HK-2 (cell line): Measurements from ENCODE around the gene BUB1B.

Experiments used
- DNase-seq: peaks from one replicate; pipeline ENCODE4 v3.0.0-alpha.2; 2018; ENCODE audit not compliant: unreplicated experiment

The BUB1B gene

DNA sequence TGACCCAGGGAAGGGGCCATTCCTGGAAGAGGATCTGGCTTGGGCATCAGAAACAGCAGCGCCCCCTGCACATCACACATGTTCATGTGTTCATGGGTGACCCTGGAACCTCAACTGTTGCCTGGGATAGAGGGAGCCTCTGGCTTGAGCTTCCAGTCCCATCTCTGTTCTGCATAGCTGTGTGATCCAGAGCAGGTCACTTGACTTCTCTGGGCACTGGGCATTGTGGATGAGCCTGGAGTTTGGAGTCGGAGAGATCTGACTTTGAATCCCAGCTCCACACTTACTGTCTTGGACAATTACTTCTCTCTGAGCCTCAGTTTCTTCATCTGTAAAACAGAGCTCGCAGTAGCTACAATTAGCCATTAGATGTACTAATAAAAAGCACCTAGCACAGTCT, 93.6 kb downstream of the BUB1B start:
- no peak for DNase-seq

DNA sequence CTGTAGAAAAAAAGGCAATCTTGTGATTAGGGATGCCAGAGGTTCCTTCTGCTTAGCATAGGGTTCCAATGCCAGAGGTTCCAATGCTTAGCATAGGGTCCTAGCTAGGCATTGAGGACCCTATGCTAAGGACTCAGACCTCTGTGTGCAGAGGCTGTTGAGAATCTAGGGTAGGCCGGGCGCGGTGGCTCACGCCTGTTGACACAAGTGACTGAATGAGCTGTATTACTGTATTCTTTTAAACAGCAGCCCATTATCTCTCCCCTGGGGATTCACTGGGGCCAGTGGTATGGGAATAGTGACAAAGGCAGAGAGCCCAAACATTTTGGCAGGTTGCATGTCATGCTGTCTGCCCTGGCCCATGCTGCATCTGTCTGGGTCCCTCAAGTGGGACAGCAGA, 94.2 kb downstream of the BUB1B start:
- no peak for DNase-seq

DNA sequence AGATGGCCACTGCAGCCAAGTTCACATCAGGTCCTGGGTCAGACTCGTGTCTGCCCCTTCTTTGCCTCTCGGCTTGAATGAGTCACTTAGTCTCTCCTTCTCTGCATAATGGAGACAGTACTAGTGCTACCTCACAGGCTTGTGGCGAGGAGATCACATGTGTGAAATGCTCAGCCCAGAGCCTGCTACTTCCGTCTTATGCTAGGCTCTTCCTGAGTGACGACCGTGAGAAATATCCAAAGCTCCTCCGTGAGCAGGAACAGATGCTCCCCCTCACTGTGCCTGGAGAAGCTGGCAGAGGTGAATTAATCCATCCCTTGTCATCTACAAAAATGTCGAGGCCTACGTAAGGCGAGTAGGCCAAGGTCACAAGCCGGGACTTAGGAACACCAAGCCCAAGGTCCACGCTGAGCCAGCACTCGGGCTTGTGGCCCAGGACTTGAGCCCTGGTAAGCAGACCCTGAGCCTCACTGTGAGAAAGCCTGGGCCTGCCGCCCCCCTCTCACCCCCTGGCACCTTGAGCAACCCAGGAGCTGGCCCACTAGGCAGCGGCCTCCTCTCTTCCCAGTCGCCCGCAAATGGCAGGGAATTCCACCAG, 95.9 kb downstream of the BUB1B start:
- DNase-seq = no peak

DNA sequence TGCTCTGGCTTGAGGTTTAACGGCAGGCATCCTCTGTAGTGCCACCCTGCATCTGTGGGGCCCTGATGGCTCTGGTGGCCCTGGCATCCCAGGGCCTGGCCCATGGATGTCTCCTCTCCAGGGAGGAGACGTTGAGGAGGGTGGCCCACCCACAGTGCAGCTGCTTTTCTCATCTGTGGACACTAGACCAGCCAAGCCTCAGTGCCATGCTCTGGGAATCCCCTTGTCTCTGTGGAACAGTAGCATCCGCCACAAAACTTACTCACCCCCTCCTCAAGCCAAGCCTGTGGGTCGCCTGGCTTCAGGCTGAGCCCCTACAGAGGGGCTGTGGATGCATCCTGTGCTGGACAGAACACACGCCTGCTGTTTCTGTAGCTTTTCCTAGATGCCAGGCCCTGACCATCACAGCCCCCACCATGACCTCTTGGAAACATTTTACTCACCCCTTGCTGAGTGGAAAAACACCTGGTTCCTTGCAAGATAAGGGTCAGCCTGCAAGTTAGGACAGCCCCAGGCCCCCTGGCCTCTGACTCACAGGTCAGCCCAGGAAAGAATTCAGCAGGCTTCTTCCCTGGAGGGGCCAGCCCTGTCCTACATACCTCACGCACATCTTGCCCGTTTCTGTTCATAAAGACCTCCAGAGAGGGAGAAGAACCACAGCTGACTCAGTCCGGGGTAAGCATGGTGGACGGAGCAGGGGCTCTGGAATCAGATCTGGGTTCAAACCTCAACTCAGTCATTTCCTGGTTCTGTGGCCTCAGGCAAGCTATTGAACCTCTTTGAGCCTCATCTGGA, 97.0 kb downstream of the BUB1B start:
- DNase-seq = no peak

DNA sequence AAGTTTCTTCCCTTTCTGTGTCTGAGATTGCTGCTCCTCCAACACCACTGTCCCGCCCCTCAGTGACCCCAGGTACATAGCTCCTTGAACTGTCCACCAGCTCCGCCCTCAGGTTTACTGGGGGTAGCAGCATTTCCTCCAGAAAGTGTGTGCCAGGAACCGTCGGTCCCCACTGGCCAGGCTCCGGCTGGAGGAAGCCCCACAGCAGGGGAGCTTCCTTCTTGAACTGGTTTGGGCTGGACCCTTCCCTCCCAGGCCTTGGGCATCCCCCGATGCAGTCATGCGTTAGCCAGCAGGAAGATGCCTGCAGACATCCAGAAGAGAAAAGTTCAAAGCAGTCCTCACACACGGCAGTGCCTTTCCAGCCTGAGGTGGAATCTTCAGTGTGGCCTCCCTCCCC, 97.7 kb downstream of the BUB1B start:
- no peak for DNase-seq

DNA sequence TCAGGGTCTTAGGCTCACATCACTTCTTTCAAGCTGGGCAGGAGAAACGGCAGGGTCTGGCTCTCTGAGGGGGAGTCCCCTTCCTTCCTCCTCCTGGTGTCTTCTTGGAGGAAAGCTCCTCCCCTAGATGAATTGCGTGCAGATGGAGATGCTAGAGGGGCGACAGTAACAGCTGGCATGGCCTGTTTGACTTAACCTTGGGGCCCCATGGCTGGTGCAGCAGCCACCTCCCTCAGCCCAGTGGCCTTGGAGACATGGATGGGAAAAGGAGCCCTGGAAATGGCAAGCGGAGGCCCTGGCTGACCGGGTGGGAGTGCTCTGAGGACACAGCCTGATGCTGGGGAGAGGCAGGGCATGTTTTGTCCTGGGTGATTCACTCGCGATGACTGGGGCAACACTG, 98.2 kb downstream of the BUB1B start:
- no peak for DNase-seq

DNA sequence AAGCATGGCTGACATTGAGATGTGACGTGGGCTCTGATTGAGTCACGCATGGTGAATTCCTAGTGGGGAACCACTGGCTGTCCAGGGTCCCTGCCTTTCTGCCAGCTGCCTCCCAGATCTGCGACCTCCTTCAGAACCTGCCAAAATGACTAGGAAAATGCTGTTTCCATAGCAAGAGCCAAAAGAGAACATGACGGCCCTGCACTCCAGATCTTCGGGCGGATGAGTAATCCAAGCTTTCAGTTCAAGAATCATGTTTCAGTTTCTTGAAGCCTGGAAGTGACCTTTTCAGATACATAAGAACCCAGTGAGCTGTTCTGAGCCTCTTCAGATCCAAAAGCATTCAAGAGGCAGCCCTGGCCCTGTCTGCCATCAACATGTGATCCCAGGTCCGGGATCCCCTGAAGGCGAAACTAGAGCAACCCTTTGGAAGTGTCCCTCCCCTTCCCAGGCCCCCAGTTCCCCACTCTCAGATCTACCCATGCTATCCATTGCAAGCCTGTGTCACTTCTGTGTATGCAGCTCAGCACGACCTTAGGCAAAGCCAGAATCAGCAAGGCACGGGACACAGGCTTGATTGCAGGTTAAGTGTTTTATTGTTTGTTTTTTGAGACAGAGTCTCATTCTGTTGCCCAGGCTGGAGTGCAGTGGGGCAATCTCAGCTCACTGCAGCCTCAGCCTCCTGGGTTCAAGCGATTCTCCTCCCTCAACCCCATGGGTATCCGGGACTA, 102.3 kb downstream of the BUB1B start:
- DNase-seq = no peak

DNA sequence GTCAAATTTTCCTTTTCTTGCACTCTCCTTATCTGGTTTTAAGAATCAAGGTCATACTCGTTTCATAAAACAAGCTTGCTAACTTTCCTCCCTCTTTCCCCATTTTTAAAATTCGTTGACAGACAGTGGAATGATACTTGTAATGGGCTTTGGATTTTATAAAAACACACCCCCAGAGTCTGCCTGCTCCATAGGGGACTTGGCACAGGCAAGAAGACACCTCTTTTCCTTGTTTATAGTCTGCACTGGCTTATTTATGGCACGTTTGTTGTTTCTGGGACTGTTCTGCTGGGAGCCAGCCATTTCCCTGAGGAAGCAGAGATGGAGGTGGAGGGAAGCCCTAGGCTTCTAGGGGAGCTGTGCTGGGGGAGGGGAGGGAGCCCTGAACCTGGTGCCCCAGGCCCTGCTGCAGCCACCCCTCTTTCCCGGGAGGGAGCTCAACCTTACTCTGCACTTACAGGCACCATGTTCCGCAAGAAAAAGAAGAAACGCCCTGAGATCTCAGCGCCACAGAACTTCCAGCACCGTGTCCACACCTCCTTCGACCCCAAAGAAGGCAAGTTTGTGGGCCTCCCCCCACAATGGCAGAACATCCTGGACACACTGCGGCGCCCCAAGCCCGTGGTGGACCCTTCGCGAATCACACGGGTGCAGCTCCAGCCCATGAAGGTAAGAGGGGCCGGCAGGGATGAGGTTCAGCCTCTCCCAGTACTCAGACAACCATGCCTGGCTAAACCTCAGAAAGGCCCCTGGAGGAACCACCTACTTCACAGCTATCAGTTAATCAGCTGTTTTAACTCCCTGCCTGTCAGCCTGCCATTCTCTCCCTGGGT, 103.7 kb downstream of the BUB1B start:
- DNase-seq = no peak

DNA sequence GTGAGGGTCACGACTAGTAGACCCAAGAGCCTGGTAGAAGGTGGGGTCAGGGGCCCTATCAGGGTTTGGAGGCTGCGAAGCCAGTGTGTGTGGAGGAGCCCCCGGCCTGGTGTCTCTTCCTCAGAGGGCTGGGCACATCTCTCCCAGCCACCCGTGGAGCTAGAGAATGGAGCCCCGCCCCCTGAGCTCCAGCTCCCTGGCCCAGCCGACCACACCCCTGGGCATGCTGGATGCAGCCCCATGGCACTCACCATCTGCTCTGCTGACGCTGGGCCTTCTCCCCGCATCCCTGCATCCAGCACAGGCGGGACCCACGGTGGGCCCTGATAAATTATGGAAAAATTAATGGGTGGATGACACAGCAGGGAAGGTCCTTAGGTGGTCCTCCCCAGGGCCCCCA, 104.5 kb downstream of the BUB1B start:
- no peak for DNase-seq

DNA sequence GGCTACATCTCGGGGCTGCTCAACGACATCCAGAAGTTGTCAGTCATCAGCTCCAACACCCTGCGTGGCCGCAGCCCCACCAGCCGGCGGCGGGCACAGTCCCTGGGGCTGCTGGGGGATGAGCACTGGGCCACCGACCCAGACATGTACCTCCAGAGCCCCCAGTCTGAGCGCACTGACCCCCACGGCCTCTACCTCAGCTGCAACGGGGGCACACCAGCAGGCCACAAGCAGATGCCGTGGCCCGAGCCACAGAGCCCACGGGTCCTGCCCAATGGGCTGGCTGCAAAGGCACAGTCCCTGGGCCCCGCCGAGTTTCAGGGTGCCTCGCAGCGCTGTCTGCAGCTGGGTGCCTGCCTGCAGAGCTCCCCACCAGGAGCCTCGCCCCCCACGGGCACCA, 105.0 kb downstream of the BUB1B start:
- DNase-seq = no peak

DNA sequence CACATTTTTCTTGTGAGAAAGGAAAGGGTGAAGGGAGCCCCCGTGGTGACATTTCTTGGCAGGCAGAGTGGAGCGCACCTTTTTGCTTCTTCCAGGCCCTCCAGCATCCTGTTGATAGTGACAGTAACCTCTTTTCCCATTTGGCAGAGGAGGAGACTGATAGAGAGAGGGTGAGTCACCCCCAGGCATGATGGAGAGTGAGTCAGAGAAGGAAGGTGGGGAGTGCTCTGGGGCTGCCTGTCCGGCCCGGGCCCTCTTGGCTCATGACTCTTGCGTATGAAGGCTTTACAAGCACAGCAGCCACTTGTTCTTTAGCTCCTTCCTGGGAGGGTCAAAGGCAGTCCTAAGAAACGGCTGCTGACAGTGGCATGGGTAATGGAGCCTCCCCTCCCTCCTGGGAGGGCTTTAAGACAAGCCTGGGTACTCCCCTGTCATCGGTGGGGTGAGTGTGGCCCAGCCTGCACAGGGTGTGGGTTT, 106.0 kb downstream of the BUB1B start:
- peak; percentile 76 for DNase-seq

DNA sequence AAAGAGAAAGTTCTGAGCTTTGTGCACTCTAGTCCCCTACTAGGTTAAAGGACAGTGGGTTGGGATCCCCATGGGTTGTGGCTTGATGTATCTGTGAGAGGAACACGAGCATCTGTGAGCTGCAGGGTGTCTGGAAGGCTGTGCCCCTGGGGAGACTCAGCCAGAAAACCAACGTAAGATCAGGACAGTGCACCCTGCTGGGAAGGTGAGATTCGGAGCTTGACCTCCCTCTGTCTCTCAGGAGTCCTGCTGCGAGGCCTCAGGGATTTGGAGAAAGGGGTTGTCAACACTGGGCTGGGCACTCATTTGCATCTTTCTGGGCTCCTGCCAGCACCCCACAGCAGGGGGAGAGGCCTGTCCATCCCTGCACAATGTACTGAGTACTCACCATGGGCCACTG, 106.8 kb downstream of the BUB1B start:
- no peak for DNase-seq

DNA sequence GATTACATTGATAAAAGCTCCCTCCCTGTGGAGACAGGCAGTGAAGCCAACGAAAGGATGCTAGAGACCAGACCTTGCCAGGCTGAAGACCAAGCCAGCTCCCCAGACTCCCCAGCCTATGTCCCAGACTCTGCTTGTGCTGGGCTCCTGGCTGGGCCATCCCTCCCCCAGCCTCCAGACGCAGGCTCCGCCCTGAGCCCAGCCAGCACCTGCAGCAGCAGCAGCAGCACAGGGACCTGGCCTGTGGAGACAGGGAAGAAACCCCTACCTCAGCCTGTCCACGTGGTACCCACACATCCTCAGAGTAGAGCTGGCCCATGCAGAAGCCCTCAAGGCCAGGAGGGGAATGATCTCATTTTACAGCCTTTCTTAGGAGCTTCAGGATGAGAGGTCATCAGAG, 108.7 kb downstream of the BUB1B start:
- no peak for DNase-seq

DNA sequence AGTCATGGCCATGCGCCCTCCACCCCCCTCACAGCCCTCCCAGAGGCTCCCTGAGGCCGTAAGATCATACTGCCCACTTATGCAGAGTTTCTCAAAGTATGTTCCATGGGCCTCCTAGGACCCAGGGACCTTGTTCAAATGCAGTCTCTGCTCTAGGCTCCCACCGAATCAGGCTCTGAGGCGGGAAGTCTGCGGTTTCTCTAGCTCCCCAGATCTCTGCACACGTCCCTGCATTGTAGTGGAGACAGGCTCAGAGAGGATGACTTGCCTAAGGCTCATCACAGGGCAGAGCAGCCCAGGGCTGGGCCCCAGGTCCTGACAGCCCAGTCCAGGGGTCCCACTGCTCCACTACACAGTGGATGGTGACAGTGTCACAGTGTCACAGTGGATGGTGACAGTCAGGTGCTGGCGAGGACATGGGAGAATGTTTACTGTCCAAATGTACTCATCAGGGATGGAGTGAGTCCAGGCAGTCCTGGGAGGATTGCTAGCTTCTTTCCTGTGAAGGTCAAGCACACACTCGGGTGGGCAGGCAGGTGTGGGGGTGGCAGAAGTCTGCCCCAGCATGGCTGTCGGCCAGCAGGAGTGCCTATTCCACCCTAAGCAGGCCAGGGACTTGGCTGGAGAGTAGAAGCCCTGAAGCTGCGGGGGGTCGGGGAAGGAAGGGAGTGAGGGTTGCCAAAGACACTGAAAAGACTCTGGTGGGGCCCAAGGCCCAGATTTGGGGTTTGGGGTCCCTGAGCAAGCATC, 109.6 kb downstream of the BUB1B start:
- no peak for DNase-seq
